Measurements from ENCODE around the gene URI1.
"Not testable (repeated sequence)": the region's sequence is repeated elsewhere in the genome, so short reads cannot be mapped to it uniquely, and the experiment has no call there.

Gene URI1

DNA sequence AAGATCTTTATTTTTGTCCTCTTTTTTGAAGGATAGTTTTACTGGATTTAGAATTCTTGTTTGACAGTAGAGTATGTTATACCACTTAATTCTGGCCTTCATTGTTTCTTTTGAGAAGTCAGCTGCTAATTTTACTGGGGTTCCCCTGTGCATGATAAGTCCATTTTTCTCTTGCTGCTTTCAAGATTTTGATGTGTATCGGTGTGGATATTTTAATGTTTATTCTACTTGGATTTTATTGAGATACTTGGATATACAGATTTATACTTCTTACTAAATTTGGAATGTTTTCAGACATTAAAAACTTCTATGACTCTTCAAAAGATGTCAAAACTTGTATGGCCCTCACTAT lies 86.9 kb downstream of the URI1 start:
- no peak for DNase-seq

DNA sequence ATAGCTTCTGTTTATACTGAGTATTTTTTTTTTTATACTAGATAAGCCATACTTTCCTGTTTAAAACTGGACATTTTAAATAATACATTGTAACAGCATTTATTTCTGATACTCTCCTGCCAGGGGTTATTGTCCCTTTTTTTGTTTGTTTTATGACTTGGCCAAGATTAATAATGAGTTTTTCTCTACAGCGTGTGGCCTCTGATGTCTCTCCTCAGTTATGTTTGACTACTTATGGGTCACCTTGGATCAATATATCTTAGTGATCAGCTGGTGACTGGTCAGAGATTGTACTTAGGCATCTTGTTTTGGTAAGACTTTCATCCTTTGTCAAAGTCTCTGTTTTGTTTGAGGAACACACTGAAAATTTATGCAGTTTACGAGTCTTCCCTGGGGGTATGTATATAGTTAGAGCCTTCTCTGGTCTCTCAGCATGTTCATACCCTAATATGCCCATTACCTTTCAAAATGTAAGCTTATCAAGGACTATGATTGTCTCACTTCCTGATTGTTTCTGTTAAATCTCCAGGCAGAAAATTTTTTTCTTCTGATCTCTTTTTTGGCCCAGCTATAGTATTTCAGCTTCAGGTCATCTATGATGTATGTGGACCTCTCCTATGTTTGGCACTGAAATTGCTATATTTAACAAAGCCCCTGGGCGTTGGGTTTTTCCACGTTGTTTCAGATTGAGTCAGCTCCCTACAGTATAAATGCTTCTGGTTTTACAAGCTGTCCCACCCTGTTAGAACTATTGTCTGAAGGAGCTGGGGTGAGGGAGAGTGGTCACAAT lies 87.9 kb downstream of the URI1 start:
- DNase-seq: no peak

DNA sequence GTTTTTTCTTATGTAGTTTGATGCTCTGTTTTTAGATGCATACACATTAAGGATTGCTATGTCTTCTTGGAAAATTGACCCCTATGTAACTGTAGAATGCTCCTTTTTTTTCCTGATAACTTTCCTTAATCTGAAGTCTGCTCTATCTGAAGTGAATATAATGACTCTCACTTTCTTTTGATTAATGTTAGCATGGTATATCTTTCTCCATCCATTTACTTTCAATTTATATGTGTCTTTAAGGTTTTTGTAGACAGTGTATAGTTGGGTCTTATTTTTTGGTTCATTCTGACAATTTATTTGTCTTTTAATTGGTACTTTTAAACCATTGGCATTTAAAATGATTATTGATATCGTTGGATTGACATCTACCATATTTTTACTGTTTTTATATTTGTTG lies 92.3 kb downstream of the URI1 start:
- DNase-seq: no peak

GRCh38 chr19:30036154-30037129 lies 94.4 kb downstream of the URI1 start:
- no peak for DNase-seq

- no peak for DNase-seq
These were observed 95.8 kb downstream of the URI1 start for GRCh38 chr19:30037835-30038234.

- DNase-seq: not testable (repeated sequence)
These were observed 99.9 kb downstream of the URI1 start for GRCh38 chr19:30041931-30042330.

GRCh38 chr19:30043008-30043407 lies 101.0 kb downstream of the URI1 start:
- DNase-seq: not testable (repeated sequence)

- DNase-seq: no peak
These were observed 102.5 kb downstream of the URI1 start for GRCh38 chr19:30044273-30045248.

- DNase-seq: no peak
These were observed 104.5 kb downstream of the URI1 start for GRCh38 chr19:30046522-30046921.

GRCh38 chr19:30047432-30047831 lies 105.4 kb downstream of the URI1 start:
- DNase-seq: no peak

DNA sequence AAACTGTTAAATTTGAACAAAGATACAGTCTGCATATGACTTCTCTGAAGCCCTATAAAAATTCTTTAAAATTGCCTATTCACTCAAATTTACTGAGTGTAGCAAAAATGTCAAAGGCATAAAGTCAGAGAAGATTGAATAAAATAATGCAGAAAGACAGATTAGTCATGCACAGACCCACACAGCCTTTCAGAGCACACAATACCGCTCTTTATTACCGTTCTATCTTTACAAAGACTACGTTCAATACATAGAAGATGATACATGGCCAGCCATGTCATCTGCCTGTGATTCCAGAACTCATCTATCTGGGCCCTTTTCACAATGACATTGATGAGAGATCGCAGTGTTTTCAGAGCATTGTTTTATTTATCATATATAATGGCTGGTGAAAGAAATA lies 107.2 kb downstream of the URI1 start:
- no peak for DNase-seq

- DNase-seq: no peak
These were observed 108.0 kb downstream of the URI1 start for GRCh38 chr19:30049846-30050667.

GRCh38 chr19:30052122-30053075 lies 110.4 kb downstream of the URI1 start:
- no peak for DNase-seq

DNA sequence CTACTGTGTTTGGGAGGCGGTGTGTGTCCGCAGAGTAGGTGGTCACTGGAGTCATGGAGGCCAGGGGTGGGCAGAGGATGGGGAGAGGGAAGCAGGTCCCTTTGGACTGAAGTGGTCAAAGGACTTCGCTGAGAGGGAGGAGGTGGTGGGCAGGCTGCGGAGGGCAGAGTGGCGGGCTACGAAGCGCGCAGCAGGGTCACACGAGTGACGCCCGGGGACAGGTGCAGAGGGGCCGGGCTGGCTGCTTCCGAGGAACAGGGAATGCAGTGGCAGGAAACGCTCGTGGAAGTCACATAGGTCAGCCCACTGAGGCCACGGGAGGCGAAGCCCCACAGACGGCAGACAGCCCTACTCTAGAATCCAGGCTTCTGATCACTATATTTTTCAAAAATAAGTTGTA lies 111.5 kb downstream of the URI1 start:
- DNase-seq: no peak

GRCh38 chr19:30054210-30054609 lies 112.2 kb downstream of the URI1 start:
- no peak for DNase-seq

DNA sequence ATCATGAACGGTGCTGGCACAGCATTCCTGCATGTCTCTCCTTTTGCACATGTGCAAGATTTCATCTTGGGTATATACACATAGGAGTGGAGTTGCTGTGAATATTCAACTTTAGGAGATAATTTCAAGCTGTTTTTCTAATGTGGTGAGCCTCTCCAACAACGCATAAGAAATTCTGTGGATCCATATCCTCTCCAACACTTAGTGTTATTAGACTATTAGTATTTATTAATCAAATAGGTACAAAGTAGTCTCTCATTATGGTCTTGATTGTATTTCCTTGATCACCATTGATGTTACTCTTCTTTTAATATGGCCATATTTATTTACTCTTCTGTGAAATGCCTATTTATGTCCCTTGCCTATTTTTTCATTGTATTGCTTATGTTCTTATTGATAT lies 114.5 kb downstream of the URI1 start:
- no peak for DNase-seq

DNA sequence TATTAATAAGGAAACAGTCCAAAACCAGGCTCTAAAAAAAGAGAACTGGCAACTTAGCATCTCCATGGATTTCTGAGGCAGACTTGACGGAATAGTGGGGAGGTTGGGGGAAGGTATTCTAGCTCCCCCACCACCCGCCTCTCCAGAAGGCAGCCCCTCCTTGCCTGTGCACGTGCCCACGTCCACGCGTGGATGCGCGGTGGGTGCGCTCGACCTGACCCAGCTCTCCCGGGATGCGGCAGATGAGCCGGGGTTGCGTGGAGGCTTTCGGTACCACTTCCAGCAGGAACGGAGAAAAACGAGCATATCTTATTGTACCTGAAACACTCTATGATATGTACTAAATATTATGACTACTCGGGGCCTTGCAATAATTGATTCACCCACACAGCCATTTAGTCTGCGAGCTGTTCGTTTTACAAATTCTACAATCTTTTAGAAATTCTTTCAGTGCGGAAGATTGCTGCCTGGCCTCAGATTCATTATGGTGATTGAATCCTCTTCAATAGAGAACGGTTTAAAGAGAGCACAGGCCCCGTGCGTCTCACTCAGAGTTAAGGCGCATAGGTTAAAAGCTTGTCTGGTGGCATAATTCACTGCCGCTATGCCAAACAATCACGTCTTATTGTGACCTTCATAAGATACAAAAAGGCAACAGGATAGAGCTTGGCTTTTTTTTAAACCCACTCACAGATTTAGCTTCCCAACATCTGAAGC lies 117.9 kb downstream of the URI1 start:
- DNase-seq: no peak

DNA sequence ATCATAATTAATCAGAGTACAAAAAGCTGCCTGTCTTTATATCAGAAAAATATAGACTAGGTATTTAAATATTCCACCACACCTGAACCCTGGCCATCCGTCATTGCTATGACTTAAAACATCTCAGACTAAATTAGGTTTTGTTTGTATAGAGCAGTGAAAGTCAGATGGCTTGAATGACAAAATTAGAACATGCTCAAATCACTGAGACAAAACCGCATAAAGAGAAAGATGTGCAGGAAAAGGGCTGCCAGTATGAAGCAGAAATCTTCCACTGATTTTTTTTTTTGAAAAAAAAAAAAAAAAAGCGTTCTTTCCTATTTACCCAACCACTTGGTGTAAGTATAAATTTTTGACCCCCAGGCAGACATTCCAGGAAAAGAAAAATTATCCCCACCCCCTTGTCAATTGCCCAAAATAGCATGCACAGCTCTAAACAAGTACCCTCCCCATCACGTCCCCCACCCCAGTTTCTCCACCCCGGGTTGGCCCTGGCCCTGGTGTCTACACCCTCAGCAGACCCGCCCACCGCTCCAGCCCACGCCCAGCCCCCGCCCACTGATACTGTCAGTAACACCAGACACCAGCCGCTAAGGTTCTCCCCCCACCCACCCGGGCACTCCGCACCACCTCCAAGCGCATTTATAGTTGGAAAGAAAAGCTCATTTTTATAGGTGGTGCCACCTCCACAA lies 118.6 kb downstream of the URI1 start:
- DNase-seq: no peak

Measured in NCI-H524 treated with DMSO at 0.1 percent for 48 hours (cell line).